H1 (cell line): ENCODE measurements around the gene ALDH5A1. TPM values are rescaled to one million over a fixed set of nuclear protein-coding genes. Genes with fewer than 3 reads are reported as not detected.

Source experiments
- CTCF ChIA-PET: fragments of 300-600 bp; sonication (Branson Sonifier 250); formaldehyde crosslinking; loops from one replicate; lab custom pipeline; 2021; ENCODE audit not compliant: partially characterized antibody; lab: Charles Lee
- POLR2A ChIA-PET: fragments of 300-600 bp; sonication (Branson Sonifier 250); formaldehyde crosslinking; loops from one replicate; lab custom pipeline; 2021; ENCODE audit warnings: inconsistent platforms; ENCODE audit not compliant: partially characterized antibody; lab: Charles Lee
- DNase-seq, 2 experiments: peaks; one replicate each; pipeline versions ENCODE4 v3.0.0 to v3.0.0-alpha.2; 2010 to 2022; ENCODE audit warnings: low spot score in 2 of 2, low read depth in 1 of 2, mixed read lengths in 1 of 2
- FAIRE-seq: peaks from 2 replicates; lab custom pipeline; 2011; peaks lifted over from hg19 to GRCh38; lab: Jason Lieb, UNC
- H2AFZ ChIP-seq: 2 replicates; pipeline ENCODE4 v1.8.1; 2012; ENCODE audit warnings: low read length, inconsistent platforms
- H2AK5ac ChIP-seq: 2 replicates; pipeline ENCODE4 v1.6.1; 2013; ENCODE audit warnings: low read depth, low read length
- H2BK120ac ChIP-seq: replicated peaks from 2 replicates; pipeline ENCODE3; 2013; ENCODE audit warnings: low read depth, low read length, inconsistent platforms
- H2BK12ac ChIP-seq: 2 replicates; pipeline ENCODE4 v1.6.1; 2013; ENCODE audit warnings: low read depth, low read length
- H2BK15ac ChIP-seq: 2 replicates; pipeline ENCODE4 v1.6.1; 2013; ENCODE audit warnings: low read length
- H2BK20ac ChIP-seq: 2 replicates; pipeline ENCODE4 v1.6.1; 2013; ENCODE audit warnings: low read length
- H2BK5ac ChIP-seq: 2 replicates; pipeline ENCODE4 v1.6.1; 2013; ENCODE audit warnings: low read depth, low read length
- H3K14ac ChIP-seq: 2 replicates; pipeline ENCODE4 v1.6.1; 2013; ENCODE audit warnings: inconsistent platforms; ENCODE audit not compliant: insufficient read length
- H3K18ac ChIP-seq: 2 replicates; pipeline ENCODE4 v1.6.1; 2013; ENCODE audit warnings: low read length; ENCODE audit errors: extremely low read depth
- H3K23ac ChIP-seq: 2 replicates; pipeline ENCODE4 v1.6.1; 2013; ENCODE audit warnings: inconsistent platforms; ENCODE audit not compliant: insufficient read length
- H3K23me2 ChIP-seq: 2 replicates; pipeline ENCODE4 v1.6.1; 2013; ENCODE audit warnings: low read depth, low read length
- H3K27ac ChIP-seq: 2 replicates; pipeline ENCODE4 v1.6.1; 2011; ENCODE audit warnings: low read depth, low read length, inconsistent platforms
- H3K27me3 ChIP-seq, 4 experiments: replicated peaks in 1 of 4; 1 replicate in 1 of 4; 2 replicates in 3 of 4; pipeline versions ENCODE4 v1.6.1 to v1.8.1; 2011 to 2013; ENCODE audit warnings: low read length in 3 of 4, mild to moderate bottlenecking in 3 of 4, inconsistent platforms in 2 of 4, mixed read lengths in 2 of 4, moderate library complexity in 1 of 4; ENCODE audit not compliant: control insufficient read depth in 3 of 4, insufficient read depth in 3 of 4; ENCODE audit errors: extremely low read depth in 1 of 4
- H3K36me3 ChIP-seq, 4 experiments: 2 replicates each; pipeline versions ENCODE4 v1.6.1 to v1.8.1; 2011 to 2013; ENCODE audit warnings: mild to moderate bottlenecking in 4 of 4, low read length in 3 of 4, moderate library complexity in 2 of 4, control low read depth in 1 of 4, inconsistent platforms in 1 of 4; ENCODE audit not compliant: insufficient read depth in 4 of 4, control insufficient read depth in 2 of 4
- H3K4ac ChIP-seq: replicated peaks from 2 replicates; pipeline ENCODE3; 2013; ENCODE audit warnings: low read length, low read depth, mixed read lengths, inconsistent platforms; ENCODE audit not compliant: insufficient read length
- H3K4me1 ChIP-seq, 4 experiments: replicated peaks in 1 of 4; 1 replicate in 1 of 4; 2 replicates in 3 of 4; pipeline versions ENCODE4 v1.6.1 to v1.8.1; 2011 to 2013; ENCODE audit warnings: low read length in 3 of 4, inconsistent platforms in 2 of 4, mixed read lengths in 1 of 4; ENCODE audit not compliant: insufficient read depth in 4 of 4, control insufficient read depth in 3 of 4
- H3K4me2 ChIP-seq, 2 experiments: 2 replicates each; pipeline versions ENCODE4 v1.6.1 to v1.8.1; 2011 to 2013; ENCODE audit warnings: low read depth in 2 of 2, low read length in 2 of 2, control low read depth in 1 of 2, inconsistent platforms in 1 of 2, mild to moderate bottlenecking in 1 of 2; ENCODE audit not compliant: insufficient read depth in 1 of 2
- H3K4me3 ChIP-seq, 4 experiments: fragments of 200-600, 300-600 bp in 1 of 4; sonication (generic), shearing (Covaris generic), sonication (Bioruptor Twin) in 1 of 4; 2 replicates each; pipeline versions ENCODE4 v1.5.1 to v1.8.1; 2011 to 2016; ENCODE audit warnings: low read length in 4 of 4, low read depth in 3 of 4, control low read depth in 2 of 4, inconsistent platforms in 2 of 4, mild to moderate bottlenecking in 2 of 4, mixed read lengths in 1 of 4, moderate library complexity in 1 of 4; ENCODE audit not compliant: insufficient read depth in 2 of 4; ENCODE audit errors: extremely low read depth in 1 of 4
- H3K56ac ChIP-seq: replicated peaks from 2 replicates; pipeline ENCODE3; 2013; ENCODE audit warnings: low read depth, mild to moderate bottlenecking, mixed read lengths, low read length, inconsistent platforms; ENCODE audit not compliant: insufficient read length
- H3K79me1 ChIP-seq: 2 replicates; pipeline ENCODE4 v1.6.1; 2013; ENCODE audit warnings: low read depth, low read length, control low read depth
- H3K79me2 ChIP-seq, 2 experiments: 2 replicates each; pipeline versions ENCODE4 v1.6.1 to v1.8.1; 2012 to 2013; ENCODE audit warnings: low read length in 2 of 2, mild to moderate bottlenecking in 2 of 2, inconsistent platforms in 1 of 2; ENCODE audit not compliant: insufficient read depth in 2 of 2, control insufficient read depth in 1 of 2
- H3K9ac ChIP-seq, 4 experiments: replicated peaks in 1 of 4; 1 replicate in 1 of 4; 2 replicates in 3 of 4; pipeline versions ENCODE4 v1.6.1 to v1.8.1; 2011 to 2013; ENCODE audit warnings: low read depth in 3 of 4, low read length in 3 of 4, control low read depth in 2 of 4, mild to moderate bottlenecking in 2 of 4, moderate library complexity in 2 of 4, inconsistent platforms in 1 of 4; ENCODE audit errors: extremely low read depth in 1 of 4
- H3K9me3 ChIP-seq, 2 experiments: 2 replicates each; pipeline versions ENCODE4 v1.6.1 to v1.8.1; 2012 to 2013; ENCODE audit warnings: mild to moderate bottlenecking in 2 of 2, moderate library complexity in 2 of 2, control low read depth in 1 of 2, inconsistent platforms in 1 of 2, low read depth in 1 of 2, low read length in 1 of 2, mixed read lengths in 1 of 2; ENCODE audit not compliant: insufficient read depth in 2 of 2
- H4K20me1 ChIP-seq, 2 experiments: replicated peaks in 1 of 2; 2 replicates each; pipeline versions ENCODE3 to v1.8.1; 2011 to 2013; ENCODE audit warnings: inconsistent platforms in 2 of 2, low read length in 2 of 2, mild to moderate bottlenecking in 1 of 2; ENCODE audit not compliant: insufficient read depth in 2 of 2, control insufficient read depth in 1 of 2
- H4K5ac ChIP-seq: 2 replicates; pipeline ENCODE4 v1.6.1; 2013; ENCODE audit warnings: low read length, low read depth, mixed read lengths, inconsistent platforms; ENCODE audit not compliant: insufficient read length
- H4K8ac ChIP-seq: 2 replicates; pipeline ENCODE4 v1.8.0; 2013; ENCODE audit warnings: mild to moderate bottlenecking, moderate library complexity, low read length, inconsistent platforms; ENCODE audit not compliant: insufficient read depth; ENCODE audit errors: extremely low read depth
- H4K91ac ChIP-seq: replicated peaks from 2 replicates; pipeline ENCODE3; 2013; ENCODE audit warnings: low read length, mixed read lengths, inconsistent platforms; ENCODE audit not compliant: insufficient read length
- RAD21 ChIP-seq, 2 experiments: IDR thresholded peaks in 1 of 2; conservative IDR thresholded peaks in 1 of 2; 2 replicates each; pipeline ENCODE4 v1.6.1; 2011; ENCODE audit warnings: low read depth in 2 of 2, low read length in 2 of 2, improper control_type of control experiment in 1 of 2, inconsistent platforms in 1 of 2, mild to moderate bottlenecking in 1 of 2, moderate library complexity in 1 of 2
- ZNF274 ChIP-seq: IDR thresholded peaks from 2 replicates; pipeline ENCODE4 v1.7.0; 2012; ENCODE audit warnings: low read length, borderline replicate concordance; ENCODE audit errors: extremely low read depth
- WGBS, 2 experiments: shearing (Covaris generic) in 1 of 2; methylation state at CpG; one replicate each; pipeline versions ENCODE4 v1.1.6 to v1.1.7; 2013 to 2015; ENCODE audit warnings: low lambda C conversion rate in 2 of 2, mixed read lengths in 2 of 2, inconsistent platforms in 1 of 2, low coverage in 1 of 2, missing lambda C conversion rate in 1 of 2; ENCODE audit not compliant: insufficient replicate concordance in 2 of 2, insufficient coverage in 1 of 2, insufficient read length in 1 of 2; ENCODE audit errors: extremely low coverage in 1 of 2, missing lambda C conversion rate in 1 of 2; 5-methylcytosine and 5-hydroxymethylcytosine counted together
- polyA plus RNA-seq, 7 experiments: library from polyadenylated mRNA; depleted of rRNA in 3 of 7; stranded (reverse) in 5 of 7; unstranded in 2 of 7; fragments of >200 nt in 5 of 7; fragments of 200-250 nt in 2 of 7; gene quantifications; 1 replicate in 5 of 7; 2 replicates in 1 of 7; 4 replicates in 1 of 7; pipeline versions ENCODE4 v1.2.1 to v1.2.3, GENCODE V29; 2011 to 2013; ENCODE audit warnings: missing spikeins in 2 of 7, mixed read lengths in 2 of 7
- total RNA-seq: library from RNA; stranded (reverse); fragmentation: NEBNext Ultra II Directional; extraction: Animal tissue kit (Norgen Biotek cat#: 25700); gene quantifications from 2 replicates; pipeline ENCODE4 v1.2.1, GENCODE V29; 2021
- TF ChIP-seq, protein P1 (sequence below), 3 experiments: IDR thresholded peaks; 1 replicate in 2 of 3; 2 replicates in 1 of 3; pipeline versions ENCODE4 v1.5.1 to v1.6.1; 2011; ENCODE audit warnings: low read length in 3 of 3, mild to moderate bottlenecking in 3 of 3, inconsistent platforms in 2 of 3, low read depth in 1 of 3, moderate library complexity in 1 of 3; ENCODE audit not compliant: insufficient read depth in 1 of 3; ENCODE audit errors: control extremely low read depth in 1 of 3

The ALDH5A1 gene
- total and polyA plus RNA-seq, 2 of the 8 experiments (the other 6 are each of a cell fraction or from before 2014, with no cell fraction given), result 1.5 to 2.4 TPM

DNA sequence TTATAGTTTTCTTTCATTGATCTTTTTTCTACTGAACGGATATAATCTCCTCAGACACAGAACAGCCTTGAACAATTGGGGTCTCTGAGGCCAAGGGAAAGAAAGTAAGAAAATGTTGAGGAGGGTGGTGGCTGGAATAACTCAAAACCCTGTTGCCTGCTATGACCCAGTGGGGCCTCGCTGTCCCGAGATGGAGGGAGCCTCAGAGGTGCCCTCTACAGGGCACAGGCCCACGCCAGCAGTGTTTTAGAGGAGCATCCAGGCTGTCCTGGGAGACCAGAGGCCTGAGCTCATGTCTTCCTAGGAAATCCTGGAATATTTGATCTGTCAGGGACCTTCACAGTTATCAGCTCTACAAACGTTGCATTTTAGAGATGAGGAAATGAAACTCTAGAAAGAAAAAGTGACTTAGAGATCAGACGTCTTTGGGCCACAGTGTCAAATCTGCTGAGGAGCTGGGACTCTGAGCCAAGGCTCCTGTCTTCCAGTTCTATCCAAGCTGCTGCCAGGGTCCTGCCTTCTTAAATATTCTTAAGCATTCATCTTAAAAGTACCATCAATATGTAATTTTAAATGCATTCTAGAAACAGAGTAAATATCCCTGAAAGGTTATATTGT, 26.3 kb downstream of the ALDH5A1 start:
- no peak overlapping the region for H2BK120ac ChIP-seq
- no peak overlapping the region for H2BK12ac ChIP-seq
- H3K23ac ChIP-seq, result no peak overlapping the region
- CTCF ChIA-PET, result interaction anchor here (0.6 to 7.7 kb wide), 30 partner anchors 10 to 1087 kb away, joined by 3 to 99 read pairs (median 5); partner anchors contain the start of genes ACOT13, ALDH5A1 and TDP2
- WGBS, 2 experiments, result 26% methylated on average over 6 of the region's 6 CpGs; no CpG with 5 or more reads in 1 of the 2 experiments
- H3K4ac ChIP-seq, result no peak overlapping the region
- H3K4me2 ChIP-seq, result no peak overlapping the region
- H4K91ac ChIP-seq, result no peak overlapping the region
- no peak overlapping the region for H3K4me3 ChIP-seq
- H3K23me2 ChIP-seq, result no peaks in the 10 kb centered on the region; the same call in 1 of the 2 replicates
- TF ChIP-seq RAD21 (IDR thresholded peaks at IDR 0.05 in 1 of 2, conservative IDR thresholded peaks at IDR 0.05 in 1 of 2; ENCODE audit: low read depth in 2 of 2, low read length in 2 of 2), result peak; percentile 55 to 74
- TF ChIP-seq, protein P1, sequence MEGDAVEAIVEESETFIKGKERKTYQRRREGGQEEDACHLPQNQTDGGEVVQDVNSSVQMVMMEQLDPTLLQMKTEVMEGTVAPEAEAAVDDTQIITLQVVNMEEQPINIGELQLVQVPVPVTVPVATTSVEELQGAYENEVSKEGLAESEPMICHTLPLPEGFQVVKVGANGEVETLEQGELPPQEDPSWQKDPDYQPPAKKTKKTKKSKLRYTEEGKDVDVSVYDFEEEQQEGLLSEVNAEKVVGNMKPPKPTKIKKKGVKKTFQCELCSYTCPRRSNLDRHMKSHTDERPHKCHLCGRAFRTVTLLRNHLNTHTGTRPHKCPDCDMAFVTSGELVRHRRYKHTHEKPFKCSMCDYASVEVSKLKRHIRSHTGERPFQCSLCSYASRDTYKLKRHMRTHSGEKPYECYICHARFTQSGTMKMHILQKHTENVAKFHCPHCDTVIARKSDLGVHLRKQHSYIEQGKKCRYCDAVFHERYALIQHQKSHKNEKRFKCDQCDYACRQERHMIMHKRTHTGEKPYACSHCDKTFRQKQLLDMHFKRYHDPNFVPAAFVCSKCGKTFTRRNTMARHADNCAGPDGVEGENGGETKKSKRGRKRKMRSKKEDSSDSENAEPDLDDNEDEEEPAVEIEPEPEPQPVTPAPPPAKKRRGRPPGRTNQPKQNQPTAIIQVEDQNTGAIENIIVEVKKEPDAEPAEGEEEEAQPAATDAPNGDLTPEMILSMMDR (IDR thresholded peaks at IDR 0.05; ENCODE audit: control extremely low read depth in 1 of 3, insufficient read depth in 1 of 3, low read depth in 1 of 3, low read length in 3 of 3), result peak; percentile 88 to 93 (median 89)
- TF ChIP-seq ZNF274, result no peak
- TF ChIP-seq, all 59 proteins: peak for 2
- no peak overlapping the region for H2AK5ac ChIP-seq
- H2BK5ac ChIP-seq, result no peak overlapping the region
- H3K4me1 ChIP-seq, result no peaks in the 10 kb centered on the region
- DNase-seq (peak; percentile 25 to 70), FAIRE-seq (no peak)
- no peaks in the 10 kb centered on the region for H3K36me3 ChIP-seq
- POLR2A ChIA-PET, result interaction anchor here (0.8 to 1.7 kb wide), 3 partner anchors 10 to 182 kb away, joined by 3 to 5 read pairs (median 4); partner anchors contain the start of gene ALDH5A1
- no peak overlapping the region for H2AFZ ChIP-seq
- no peaks in the 10 kb centered on the region for H3K9me3 ChIP-seq
- H3K27ac ChIP-seq, result no peak overlapping the region
- no peak overlapping the region for H3K9ac ChIP-seq
- H3K27me3 ChIP-seq, result no peaks in the 10 kb centered on the region
- no peak overlapping the region for H4K8ac ChIP-seq
- no peak overlapping the region for H3K14ac ChIP-seq
- H2BK15ac ChIP-seq, result no peak overlapping the region
- H4K5ac ChIP-seq, result no peak overlapping the region
- no peak overlapping the region for H3K18ac ChIP-seq
- no peaks in the 10 kb centered on the region for H3K79me2 ChIP-seq
- H2BK20ac ChIP-seq, result no peak overlapping the region
- no peaks in the 10 kb centered on the region for H3K79me1 ChIP-seq
- H4K20me1 ChIP-seq, result no peaks in the 10 kb centered on the region
- no peak overlapping the region for H3K56ac ChIP-seq
